PC-3 (cell line): Measurements from ENCODE around the gene GCSAML. TPM values are rescaled to one million over a fixed set of nuclear protein-coding genes. Genes with fewer than 3 reads are reported as not detected.

ENCODE experiments used
- ATAC-seq: fragments of 200-7000 bp; cut with Tn5 transposase; 2 replicates; pipeline ENCODE4 v1.9.1; 2020; ENCODE audit warnings: mild to moderate bottlenecking, moderate library complexity
- BruUV-seq: library from RNA; stranded (reverse); fragments of 400-500 nt; replicated peaks from 2 replicates; lab custom pipeline; 2021; lab: Mats Ljungman, UMichigan
- CTCF ChIA-PET: fragments of 300-600 bp; sonication (Branson Sonifier 250); formaldehyde crosslinking; loops from one replicate; lab custom pipeline; 2022; ENCODE audit warnings: antibody characterized with exemption; lab: Charles Lee
- POLR2A ChIA-PET: fragments of 300-600 bp; sonication (Branson Sonifier 250); formaldehyde crosslinking; loops from one replicate; lab custom pipeline; 2022; ENCODE audit warnings: antibody characterized with exemption; ENCODE audit not compliant: unreplicated experiment; lab: Charles Lee
- DNase-seq: peaks from one replicate; pipeline ENCODE4 v3.0.0-alpha.2; 2015
- H2AFZ ChIP-seq: fragments of 300-600 bp; sonication (generic); 2 replicates; pipeline ENCODE4 v1.6.0; 2016; ENCODE audit warnings: antibody characterized with exemption, low read length
- H3F3A ChIP-seq: fragments of 300-600 bp; sonication (generic); one replicate; pipeline ENCODE4 v1.6.0; 2017; ENCODE audit warnings: antibody characterized with exemption, low read length, control low read depth, mild to moderate bottlenecking; ENCODE audit not compliant: unreplicated experiment
- H3K27ac ChIP-seq: fragments of 300-600 bp; sonication (generic); 2 replicates; pipeline ENCODE4 v1.5.1; 2016; ENCODE audit warnings: mild to moderate bottlenecking, low read length
- H3K27me3 ChIP-seq: fragments of 300-600 bp; sonication (generic); 2 replicates; pipeline ENCODE4 v1.6.1; 2016; ENCODE audit warnings: low read length, mixed read lengths
- H3K36me3 ChIP-seq: fragments of 300-600 bp; sonication (generic); 2 replicates; pipeline ENCODE4 v1.6.1; 2016; ENCODE audit warnings: low read depth, mixed run types, low read length, mixed read lengths
- H3K4me1 ChIP-seq: fragments of 300-600 bp; sonication (generic); 2 replicates; pipeline ENCODE4 v1.5.1; 2016; ENCODE audit warnings: low read length; ENCODE audit not compliant: insufficient read depth
- H3K4me2 ChIP-seq: fragments of 300-600 bp; sonication (generic); 2 replicates; pipeline ENCODE4 v1.6.0; 2016; ENCODE audit warnings: low read length
- H3K4me3 ChIP-seq: fragments of 300-600 bp; sonication (generic); 2 replicates; pipeline ENCODE4 v1.5.1; 2016; ENCODE audit warnings: mild to moderate bottlenecking, low read length, mixed read lengths
- H3K79me2 ChIP-seq: fragments of 300-600 bp; sonication (generic); 2 replicates; pipeline ENCODE4 v1.6.1; 2017; ENCODE audit warnings: low read length, mixed read lengths
- H3K9ac ChIP-seq: fragments of 300-600 bp; sonication (generic); 2 replicates; pipeline ENCODE4 v1.6.0; 2016; ENCODE audit warnings: mild to moderate bottlenecking, low read length
- H3K9me2 ChIP-seq: fragments of 300-600 bp; sonication (generic); replicated peaks from 2 replicates; pipeline ENCODE4 v1.6.1; 2016; ENCODE audit warnings: mixed run types, low read length, mixed read lengths
- H3K9me3 ChIP-seq: fragments of 300-600 bp; sonication (generic); 2 replicates; pipeline ENCODE4 v1.6.1; 2016; ENCODE audit warnings: low read length, mixed read lengths
- H4K20me1 ChIP-seq: fragments of 300-600 bp; sonication (generic); 2 replicates; pipeline ENCODE4 v1.6.1; 2016; ENCODE audit warnings: low read length, mixed read lengths
- EZH2 ChIP-seq: fragments of 300-600 bp; sonication (generic); IDR thresholded peaks from one replicate; pipeline ENCODE4 v1.6.1; 2017; ENCODE audit warnings: antibody characterized with exemption, mild to moderate bottlenecking, low read length; ENCODE audit not compliant: unreplicated experiment
- EZH2phosphoT487 ChIP-seq: fragments of 300-600 bp; sonication (generic); IDR thresholded peaks from 2 replicates; pipeline ENCODE4 v1.6.1; 2018; ENCODE audit warnings: mild to moderate bottlenecking, antibody characterized with exemption, low read length, borderline replicate concordance
- intact Hi-C: fragments of 100-400 bp; cut with micrococcal nuclease; formaldehyde crosslinking; loops from 2 replicates; pipeline ENCODE4 v1.9.0; 2023
- total RNA-seq: library from RNA; depleted of rRNA; stranded (reverse); fragments of >200 nt; gene quantifications from 2 replicates; pipeline ENCODE4 v1.2.3, GENCODE V29; 2014
- TF ChIP-seq, protein P1 (sequence below): fragments of 300-600 bp; sonication (generic); conservative IDR thresholded peaks from 2 replicates; pipeline ENCODE4 v1.5.1; 2017; ENCODE audit warnings: antibody characterized with exemption, low read depth, mild to moderate bottlenecking, low read length

Gene GCSAML
- total RNA-seq, 1 experiment from 2014 or later, result not detected

- TF ChIP-seq EZH2 (no peak), EZH2phosphoT487 (no peak)
- TF ChIP-seq, protein P1, sequence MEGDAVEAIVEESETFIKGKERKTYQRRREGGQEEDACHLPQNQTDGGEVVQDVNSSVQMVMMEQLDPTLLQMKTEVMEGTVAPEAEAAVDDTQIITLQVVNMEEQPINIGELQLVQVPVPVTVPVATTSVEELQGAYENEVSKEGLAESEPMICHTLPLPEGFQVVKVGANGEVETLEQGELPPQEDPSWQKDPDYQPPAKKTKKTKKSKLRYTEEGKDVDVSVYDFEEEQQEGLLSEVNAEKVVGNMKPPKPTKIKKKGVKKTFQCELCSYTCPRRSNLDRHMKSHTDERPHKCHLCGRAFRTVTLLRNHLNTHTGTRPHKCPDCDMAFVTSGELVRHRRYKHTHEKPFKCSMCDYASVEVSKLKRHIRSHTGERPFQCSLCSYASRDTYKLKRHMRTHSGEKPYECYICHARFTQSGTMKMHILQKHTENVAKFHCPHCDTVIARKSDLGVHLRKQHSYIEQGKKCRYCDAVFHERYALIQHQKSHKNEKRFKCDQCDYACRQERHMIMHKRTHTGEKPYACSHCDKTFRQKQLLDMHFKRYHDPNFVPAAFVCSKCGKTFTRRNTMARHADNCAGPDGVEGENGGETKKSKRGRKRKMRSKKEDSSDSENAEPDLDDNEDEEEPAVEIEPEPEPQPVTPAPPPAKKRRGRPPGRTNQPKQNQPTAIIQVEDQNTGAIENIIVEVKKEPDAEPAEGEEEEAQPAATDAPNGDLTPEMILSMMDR, result no peak
- no peaks in the 10 kb centered on the region for H3K4me1 ChIP-seq
- no peaks in the 10 kb centered on the region for H4K20me1 ChIP-seq
- no peaks in the 10 kb centered on the region for H3F3A ChIP-seq
- H3K4me3 ChIP-seq, result no peak overlapping the region
- ChIA-PET CTCF (no interaction called here), POLR2A (interaction anchor here (0.6 kb wide), 1 partner anchor 19 kb away, joined by 8 read pairs; no protein-coding TSS in a partner anchor)
- no TSS peak for BruUV-seq
- no peak for DNase-seq
- H3K9ac ChIP-seq, result no peak overlapping the region
- H3K27me3 ChIP-seq, result peaks cover 23% of the 10 kb centered on the region; the same call in 1 of the 2 replicates
- intact Hi-C loops, result no loop called here
- no peaks in the 10 kb centered on the region for H3K9me2 ChIP-seq
- no peak overlapping the region for H3K27ac ChIP-seq
- ATAC-seq, result no peak
- no peaks in the 10 kb centered on the region for H3K79me2 ChIP-seq
- no peak overlapping the region for H3K4me2 ChIP-seq
- H2AFZ ChIP-seq, result no peak overlapping the region
- no peaks in the 10 kb centered on the region for H3K36me3 ChIP-seq
- no peaks in the 10 kb centered on the region for H3K9me3 ChIP-seq
Observed at GRCh38 chr1:247542811-247543210, 6.1 kb upstream of the GCSAML start.

DNA sequence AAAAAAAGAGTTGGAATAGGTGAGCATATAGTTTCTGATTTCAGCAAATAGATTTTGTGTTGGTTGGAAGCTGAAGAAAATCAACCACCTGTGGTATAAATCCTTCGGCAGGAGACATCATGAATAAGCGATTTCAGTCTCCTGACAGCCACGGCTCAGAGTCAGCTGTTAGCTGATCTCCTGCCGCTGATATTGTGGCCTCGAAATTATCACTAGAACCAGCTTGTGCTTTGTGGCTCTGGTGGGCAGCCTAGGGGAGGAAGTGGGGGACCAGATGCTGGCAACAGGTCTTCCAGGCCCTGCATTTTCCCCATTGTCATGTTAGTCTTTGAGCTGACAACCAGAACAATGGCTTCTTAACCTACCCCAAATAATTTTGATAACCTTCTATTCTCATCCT is 842 bp upstream of the GCSAML start:
- Histone ChIP-seq H3K4me2 (no peak overlapping the region), H3F3A (no peaks in the 10 kb centered on the region), H3K27ac (no peak overlapping the region), H4K20me1 (no peaks in the 10 kb centered on the region), H3K79me2 (no peaks in the 10 kb centered on the region), H3K27me3 (peaks cover 27% of the 10 kb centered on the region; the same call in 1 of the 2 replicates), H3K9me3 (no peaks in the 10 kb centered on the region), H2AFZ (no peak overlapping the region), H3K9ac (no peak overlapping the region), H3K4me1 (peaks cover 11% of the 10 kb centered on the region; the same call in 1 of the 2 replicates), H3K4me3 (no peak overlapping the region), H3K9me2 (no peaks in the 10 kb centered on the region), H3K36me3 (no peaks in the 10 kb centered on the region)
- intact Hi-C loops, result no loop called here
- ATAC-seq (no peak), DNase-seq (no peak)
- ChIA-PET CTCF (no interaction called here), POLR2A (no interaction called here)
- no peak for TF ChIP-seq EZH2phosphoT487
- TF ChIP-seq EZH2, result no peak
- TF ChIP-seq, protein P1, result no peak
- BruUV-seq, result no TSS peak

GRCh38 chr1:247551721-247552120 is 2.8 kb downstream of the GCSAML start:
- ChIA-PET CTCF (no interaction called here), POLR2A (no interaction called here)
- Histone ChIP-seq H3F3A (no peaks in the 10 kb centered on the region), H3K27ac (no peak overlapping the region), H2AFZ (no peak overlapping the region), H3K4me3 (no peak overlapping the region), H3K4me2 (no peak overlapping the region), H3K4me1 (peaks cover 11% of the 10 kb centered on the region; the same call in 1 of the 2 replicates), H3K9me3 (no peaks in the 10 kb centered on the region), H3K9me2 (no peaks in the 10 kb centered on the region), H3K27me3 (peaks cover 7% of the 10 kb centered on the region; the same call in 1 of the 2 replicates), H3K79me2 (no peaks in the 10 kb centered on the region), H4K20me1 (no peaks in the 10 kb centered on the region), H3K9ac (no peak overlapping the region), H3K36me3 (no peaks in the 10 kb centered on the region)
- intact Hi-C loops, result no loop called here
- TF ChIP-seq EZH2 (no peak), EZH2phosphoT487 (no peak)
- TF ChIP-seq, protein P1, result no peak
- BruUV-seq, result no TSS peak
- DNase-seq (peak; percentile 71), ATAC-seq (peak; percentile 57)
